ENCODE results near the gene SH3TC1.

GRCh38 chr4:8269535-8270417 lies 70.7 kb downstream of the SH3TC1 start, which contains the start of gene HTRA3:
- TF ChIP-seq EZH2 (IDR thresholded peaks at IDR 0.05) (no peak), POLR2AphosphoS5 (IDR thresholded peaks at IDR 0.05; ENCODE audit: borderline replicate concordance, low read depth, low read length) (no peak), FOXP2 (optimal IDR thresholded peaks at IDR 0.05; ENCODE audit: control extremely low read depth, extremely low read length, insufficient read depth) (no peak)
